ENCODE results near the gene RAPGEF1. TPM values are rescaled to one million over a fixed set of nuclear protein-coding genes. Genes with fewer than 3 reads are reported as not detected.

The RAPGEF1 gene
- total and polyA plus RNA-seq, 2 of the 13 experiments (the other 11 are each of a cell fraction or from before 2014, with no cell fraction given) = 21.2 to 38.9 TPM

DNA sequence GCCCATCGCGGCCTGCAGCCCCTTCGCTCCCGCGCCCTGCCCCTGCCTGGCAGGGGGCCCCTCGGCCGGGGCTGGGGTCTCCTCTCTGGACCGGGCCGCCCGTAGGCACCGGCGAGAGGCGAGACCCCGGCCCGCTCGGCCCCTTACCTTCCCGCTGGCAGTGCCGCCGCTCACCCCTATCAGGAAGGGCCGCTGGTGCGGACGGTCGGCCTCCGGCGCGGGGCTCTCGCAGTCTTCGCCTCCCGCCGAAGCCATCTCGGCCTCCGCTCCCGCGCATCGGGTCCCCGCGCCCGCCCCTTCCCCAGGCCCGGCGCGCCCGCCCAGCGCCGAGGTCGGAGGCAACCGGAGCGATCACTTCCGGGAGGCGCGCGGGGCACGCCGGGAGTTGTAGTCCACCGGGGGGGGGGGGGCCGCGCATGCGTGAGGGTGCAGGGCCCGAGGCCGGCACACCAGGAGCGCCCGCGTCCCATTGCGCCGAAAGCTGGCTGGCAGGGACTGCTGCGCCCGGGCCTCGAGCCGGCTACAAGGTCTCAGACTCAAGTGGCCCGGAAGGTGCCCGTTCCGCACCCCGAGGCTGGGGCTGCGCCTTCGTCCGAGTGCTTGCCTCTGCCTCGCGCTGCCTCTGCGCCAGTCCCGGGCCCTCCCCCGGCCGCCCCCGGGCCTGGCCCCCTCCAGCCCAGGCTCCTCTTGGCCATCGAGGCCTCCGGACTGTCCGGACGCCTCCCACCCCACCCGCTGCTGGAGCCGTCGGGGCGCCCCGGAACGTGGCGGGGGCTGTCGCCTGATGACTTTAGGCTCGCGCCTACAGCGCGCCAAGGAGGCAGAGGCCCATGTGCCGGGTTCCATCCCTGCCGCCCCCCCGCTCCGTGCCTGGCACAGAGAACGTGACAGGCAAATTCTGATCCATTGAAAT is 208.7 kb downstream of the RAPGEF1 start, which contains the start of gene UCK1 (continued):
- TF ChIP-seq, protein P1, sequence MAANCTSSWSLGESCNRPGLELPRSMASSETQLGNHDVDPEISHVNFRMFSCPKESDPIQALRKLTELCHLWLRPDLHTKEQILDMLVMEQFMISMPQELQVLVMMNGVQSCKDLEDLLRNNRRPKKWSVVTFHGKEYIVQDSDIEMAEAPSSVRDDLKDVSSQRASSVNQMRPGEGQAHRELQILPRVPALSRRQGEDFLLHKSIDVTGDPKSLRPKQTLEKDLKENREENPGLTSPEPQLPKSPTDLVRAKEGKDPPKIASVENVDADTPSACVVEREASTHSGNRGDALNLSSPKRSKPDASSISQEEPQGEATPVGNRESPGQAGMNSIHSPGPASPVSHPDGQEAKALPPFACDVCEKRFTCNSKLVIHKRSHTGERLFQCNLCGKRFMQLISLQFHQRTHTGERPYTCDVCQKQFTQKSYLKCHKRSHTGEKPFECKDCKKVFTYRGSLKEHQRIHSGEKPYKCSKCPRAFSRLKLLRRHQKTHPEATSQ (CRISPR knock-in tag; IDR thresholded peaks at IDR 0.05; ENCODE audit: borderline replicate concordance) = no peak
- TF ChIP-seq AKAP8 (CRISPR knock-in tag; IDR thresholded peaks at IDR 0.05) (no peak), HES4 (CRISPR knock-in tag; IDR thresholded peaks at IDR 0.05; ENCODE audit: borderline replicate concordance) (peak; percentile 66; the same call in 1 of the 2 replicates), ETV5 (CRISPR knock-in tag; IDR thresholded peaks at IDR 0.05; ENCODE audit: borderline replicate concordance) (0 out of 2 replicates have a peak, but pooled peaks have one; percentile 28), PTBP1 (IDR thresholded peaks at IDR 0.05; ENCODE audit: low read depth, low read length, poor library complexity, severe bottlenecking) (no peak), MAFG (CRISPR knock-in tag; IDR thresholded peaks at IDR 0.05) (no peak), ZNF33A (CRISPR knock-in tag; IDR thresholded peaks at IDR 0.05; ENCODE audit: borderline replicate concordance) (no peak), CBX5 (CRISPR knock-in tag; IDR thresholded peaks at IDR 0.05; ENCODE audit: borderline replicate concordance) (no peak), ZKSCAN5 (CRISPR knock-in tag; IDR thresholded peaks at IDR 0.05) (no peak), ZNF136 (CRISPR knock-in tag; IDR thresholded peaks at IDR 0.05; ENCODE audit: low read depth) (no peak), AHR (CRISPR knock-in tag; IDR thresholded peaks at IDR 0.05) (no peak), ZNF17 (CRISPR knock-in tag; IDR thresholded peaks at IDR 0.05) (no peak), ZBTB7B (CRISPR knock-in tag; IDR thresholded peaks at IDR 0.05) (no peak), TEAD3 (CRISPR knock-in tag; optimal IDR thresholded peaks at IDR 0.05; ENCODE audit: borderline replicate concordance) (no peak), ZNF782 (CRISPR knock-in tag; IDR thresholded peaks at IDR 0.05; ENCODE audit: borderline replicate concordance) (no peak)
- TF ChIP-seq, protein P2, sequence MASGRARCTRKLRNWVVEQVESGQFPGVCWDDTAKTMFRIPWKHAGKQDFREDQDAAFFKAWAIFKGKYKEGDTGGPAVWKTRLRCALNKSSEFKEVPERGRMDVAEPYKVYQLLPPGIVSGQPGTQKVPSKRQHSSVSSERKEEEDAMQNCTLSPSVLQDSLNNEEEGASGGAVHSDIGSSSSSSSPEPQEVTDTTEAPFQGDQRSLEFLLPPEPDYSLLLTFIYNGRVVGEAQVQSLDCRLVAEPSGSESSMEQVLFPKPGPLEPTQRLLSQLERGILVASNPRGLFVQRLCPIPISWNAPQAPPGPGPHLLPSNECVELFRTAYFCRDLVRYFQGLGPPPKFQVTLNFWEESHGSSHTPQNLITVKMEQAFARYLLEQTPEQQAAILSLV (CRISPR knock-in tag; IDR thresholded peaks at IDR 0.05; ENCODE audit: borderline replicate concordance) = peak; percentile 54; the same call in 1 of the 2 replicates
- TF ChIP-seq, protein P3, sequence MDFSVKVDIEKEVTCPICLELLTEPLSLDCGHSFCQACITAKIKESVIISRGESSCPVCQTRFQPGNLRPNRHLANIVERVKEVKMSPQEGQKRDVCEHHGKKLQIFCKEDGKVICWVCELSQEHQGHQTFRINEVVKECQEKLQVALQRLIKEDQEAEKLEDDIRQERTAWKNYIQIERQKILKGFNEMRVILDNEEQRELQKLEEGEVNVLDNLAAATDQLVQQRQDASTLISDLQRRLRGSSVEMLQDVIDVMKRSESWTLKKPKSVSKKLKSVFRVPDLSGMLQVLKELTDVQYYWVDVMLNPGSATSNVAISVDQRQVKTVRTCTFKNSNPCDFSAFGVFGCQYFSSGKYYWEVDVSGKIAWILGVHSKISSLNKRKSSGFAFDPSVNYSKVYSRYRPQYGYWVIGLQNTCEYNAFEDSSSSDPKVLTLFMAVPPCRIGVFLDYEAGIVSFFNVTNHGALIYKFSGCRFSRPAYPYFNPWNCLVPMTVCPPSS (IDR thresholded peaks at IDR 0.05) = no peak
- TF ChIP-seq, protein P4, sequence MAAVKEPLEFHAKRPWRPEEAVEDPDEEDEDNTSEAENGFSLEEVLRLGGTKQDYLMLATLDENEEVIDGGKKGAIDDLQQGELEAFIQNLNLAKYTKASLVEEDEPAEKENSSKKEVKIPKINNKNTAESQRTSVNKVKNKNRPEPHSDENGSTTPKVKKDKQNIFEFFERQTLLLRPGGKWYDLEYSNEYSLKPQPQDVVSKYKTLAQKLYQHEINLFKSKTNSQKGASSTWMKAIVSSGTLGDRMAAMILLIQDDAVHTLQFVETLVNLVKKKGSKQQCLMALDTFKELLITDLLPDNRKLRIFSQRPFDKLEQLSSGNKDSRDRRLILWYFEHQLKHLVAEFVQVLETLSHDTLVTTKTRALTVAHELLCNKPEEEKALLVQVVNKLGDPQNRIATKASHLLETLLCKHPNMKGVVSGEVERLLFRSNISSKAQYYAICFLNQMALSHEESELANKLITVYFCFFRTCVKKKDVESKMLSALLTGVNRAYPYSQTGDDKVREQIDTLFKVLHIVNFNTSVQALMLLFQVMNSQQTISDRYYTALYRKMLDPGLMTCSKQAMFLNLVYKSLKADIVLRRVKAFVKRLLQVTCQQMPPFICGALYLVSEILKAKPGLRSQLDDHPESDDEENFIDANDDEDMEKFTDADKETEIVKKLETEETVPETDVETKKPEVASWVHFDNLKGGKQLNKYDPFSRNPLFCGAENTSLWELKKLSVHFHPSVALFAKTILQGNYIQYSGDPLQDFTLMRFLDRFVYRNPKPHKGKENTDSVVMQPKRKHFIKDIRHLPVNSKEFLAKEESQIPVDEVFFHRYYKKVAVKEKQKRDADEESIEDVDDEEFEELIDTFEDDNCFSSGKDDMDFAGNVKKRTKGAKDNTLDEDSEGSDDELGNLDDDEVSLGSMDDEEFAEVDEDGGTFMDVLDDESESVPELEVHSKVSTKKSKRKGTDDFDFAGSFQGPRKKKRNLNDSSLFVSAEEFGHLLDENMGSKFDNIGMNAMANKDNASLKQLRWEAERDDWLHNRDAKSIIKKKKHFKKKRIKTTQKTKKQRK (IDR thresholded peaks at IDR 0.05; ENCODE audit: low read length) = no peak
- TF ChIP-seq, protein P5, sequence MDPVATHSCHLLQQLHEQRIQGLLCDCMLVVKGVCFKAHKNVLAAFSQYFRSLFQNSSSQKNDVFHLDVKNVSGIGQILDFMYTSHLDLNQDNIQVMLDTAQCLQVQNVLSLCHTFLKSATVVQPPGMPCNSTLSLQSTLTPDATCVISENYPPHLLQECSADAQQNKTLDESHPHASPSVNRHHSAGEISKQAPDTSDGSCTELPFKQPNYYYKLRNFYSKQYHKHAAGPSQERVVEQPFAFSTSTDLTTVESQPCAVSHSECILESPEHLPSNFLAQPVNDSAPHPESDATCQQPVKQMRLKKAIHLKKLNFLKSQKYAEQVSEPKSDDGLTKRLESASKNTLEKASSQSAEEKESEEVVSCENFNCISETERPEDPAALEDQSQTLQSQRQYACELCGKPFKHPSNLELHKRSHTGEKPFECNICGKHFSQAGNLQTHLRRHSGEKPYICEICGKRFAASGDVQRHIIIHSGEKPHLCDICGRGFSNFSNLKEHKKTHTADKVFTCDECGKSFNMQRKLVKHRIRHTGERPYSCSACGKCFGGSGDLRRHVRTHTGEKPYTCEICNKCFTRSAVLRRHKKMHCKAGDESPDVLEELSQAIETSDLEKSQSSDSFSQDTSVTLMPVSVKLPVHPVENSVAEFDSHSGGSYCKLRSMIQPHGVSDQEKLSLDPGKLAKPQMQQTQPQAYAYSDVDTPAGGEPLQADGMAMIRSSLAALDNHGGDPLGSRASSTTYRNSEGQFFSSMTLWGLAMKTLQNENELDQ (CRISPR knock-in tag; IDR thresholded peaks at IDR 0.05; ENCODE audit: borderline replicate concordance) = no peak
